HepG2 (cell line): ENCODE measurements around the gene PDSS2. TPM values are rescaled to one million over a fixed set of nuclear protein-coding genes. Genes with fewer than 3 reads are reported as not detected.

Experiments used
- ADNP ChIP-seq: sonication (generic); formaldehyde crosslinking; IDR thresholded peaks from 2 replicates; pipeline ENCODE4 v1.4.0; 2020; ENCODE audit warnings: missing genetic modification reagents
- FOSL1 ChIP-seq: sonication (generic); formaldehyde crosslinking; IDR thresholded peaks from 2 replicates; pipeline ENCODE4 v1.9.0; 2021; ENCODE audit warnings: missing genetic modification reagents, borderline replicate concordance
- GFI1 ChIP-seq: sonication (generic); formaldehyde crosslinking; IDR thresholded peaks from 2 replicates; pipeline ENCODE4 v1.5.0; 2020; ENCODE audit warnings: missing genetic modification reagents, mild to moderate bottlenecking, borderline replicate concordance
- LCORL ChIP-seq, 2 experiments: fragments of 450-650 bp in 1 of 2; sonication (generic) in 1 of 2; formaldehyde crosslinking in 1 of 2; IDR thresholded peaks; 2 replicates each; pipeline versions ENCODE4 v1.5.0 to v1.6.1; 2017 to 2020; ENCODE audit warnings: antibody characterized with exemption in 1 of 2, missing genetic modification reagents in 1 of 2
- MIXL1 ChIP-seq: IDR thresholded peaks from 2 replicates; pipeline ENCODE4 v1.6.1; 2016
- RARA ChIP-seq: IDR thresholded peaks from 2 replicates; pipeline ENCODE4 v1.6.1; 2016; ENCODE audit warnings: missing genetic modification reagents, missing compliant biosample characterization
- SIN3A ChIP-seq: IDR thresholded peaks from 2 replicates; pipeline ENCODE4 v1.6.1; 2011; ENCODE audit warnings: low read depth, mild to moderate bottlenecking, control low read depth, low read length, borderline replicate concordance
- TBX2 ChIP-seq: sonication (generic); formaldehyde crosslinking; IDR thresholded peaks from 2 replicates; pipeline ENCODE4 v1.5.0; 2020; ENCODE audit warnings: missing genetic modification reagents, mild to moderate bottlenecking, borderline replicate concordance
- TFDP1 ChIP-seq: IDR thresholded peaks from 2 replicates; pipeline ENCODE4 v1.6.1; 2016; ENCODE audit warnings: missing compliant biosample characterization, missing genetic modification reagents, borderline replicate concordance
- THAP11 ChIP-seq: IDR thresholded peaks from 2 replicates; pipeline ENCODE4 v1.6.1; 2016; ENCODE audit warnings: missing biosample characterization, missing genetic modification reagents
- TP53 ChIP-seq: sonication (generic); formaldehyde crosslinking; conservative IDR thresholded peaks from 2 replicates; pipeline ENCODE4 v1.4.0; 2020; ENCODE audit warnings: missing genetic modification reagents
- ZFP82 ChIP-seq: sonication (generic); formaldehyde crosslinking; IDR thresholded peaks from 2 replicates; pipeline ENCODE4 v1.5.1; 2020; ENCODE audit warnings: mild to moderate bottlenecking, missing genetic modification reagents, borderline replicate concordance
- ZFX ChIP-seq: sonication (generic); formaldehyde crosslinking; IDR thresholded peaks from 2 replicates; pipeline ENCODE4 v1.4.0; 2020; ENCODE audit warnings: mild to moderate bottlenecking, low read depth, missing genetic modification reagents, moderate library complexity
- ZMYM2 ChIP-seq: sonication (generic); formaldehyde crosslinking; IDR thresholded peaks from 2 replicates; pipeline ENCODE4 v1.8.0; 2022; ENCODE audit warnings: mild to moderate bottlenecking, missing genetic modification reagents
- ZNF121 ChIP-seq: sonication (generic); formaldehyde crosslinking; IDR thresholded peaks from 2 replicates; pipeline ENCODE4 v1.5.0; 2020; ENCODE audit warnings: mild to moderate bottlenecking, missing genetic modification reagents
- ZNF232 ChIP-seq: sonication (generic); formaldehyde crosslinking; IDR thresholded peaks from 2 replicates; pipeline ENCODE4 v1.4.0; 2020; ENCODE audit warnings: missing genetic modification reagents, borderline replicate concordance
- ZNF275 ChIP-seq: sonication (generic); formaldehyde crosslinking; IDR thresholded peaks from 2 replicates; pipeline ENCODE4 v1.8.0; 2022; ENCODE audit warnings: missing genetic modification reagents, mild to moderate bottlenecking, inconsistent platforms, borderline replicate concordance
- ZNF44 ChIP-seq: sonication (generic); formaldehyde crosslinking; IDR thresholded peaks from 2 replicates; pipeline ENCODE4 v1.5.1; 2020; ENCODE audit warnings: mild to moderate bottlenecking, missing genetic modification reagents
- ZNF720 ChIP-seq: sonication (generic); formaldehyde crosslinking; IDR thresholded peaks from 2 replicates; pipeline ENCODE4 v1.4.0; 2020; ENCODE audit warnings: missing genetic modification reagents
- ZNF749 ChIP-seq: sonication (generic); formaldehyde crosslinking; IDR thresholded peaks from 2 replicates; pipeline ENCODE4 v1.8.0; 2022; ENCODE audit warnings: mild to moderate bottlenecking, missing genetic modification reagents, moderate library complexity, borderline replicate concordance
- polyA plus RNA-seq, 8 experiments: library from polyadenylated mRNA; depleted of rRNA in 3 of 8; stranded (reverse) in 7 of 8; unstranded in 1 of 8; fragments of >200 nt; fragmentation: Illumina TruSeq in 4 of 8; extraction: Trizol in 4 of 8; gene quantifications; 2 replicates each; pipeline versions ENCODE4 v1.2.1 to v1.2.3, GENCODE V29; 2011 to 2016; ENCODE audit warnings: low read depth in 4 of 8, missing spikeins in 1 of 8, mixed read lengths in 1 of 8; ENCODE audit not compliant: insufficient read depth in 1 of 8
- total RNA-seq, 5 experiments: library from RNA; depleted of rRNA; stranded (reverse); fragments of >200 nt; fragmentation: Illumina TruSeq; extraction: Trizol; gene quantifications; 2 replicates each; pipeline ENCODE4 v1.2.3, GENCODE V29; 2016; ENCODE audit warnings: low read depth in 1 of 5
- TF ChIP-seq, protein P1 (sequence below): sonication (generic); formaldehyde crosslinking; IDR thresholded peaks from 2 replicates; pipeline ENCODE4 v1.8.0; 2022; ENCODE audit warnings: missing genetic modification reagents, mild to moderate bottlenecking, moderate library complexity, borderline replicate concordance
- TF ChIP-seq, protein P2 (sequence below): sonication (generic); formaldehyde crosslinking; IDR thresholded peaks from 2 replicates; pipeline ENCODE4 v1.8.0; 2022; ENCODE audit warnings: mild to moderate bottlenecking, missing genetic modification reagents; ENCODE audit not compliant: insufficient replicate concordance

PDSS2 gene
- total and polyA plus RNA-seq, 2 of the 13 experiments (the other 11 are each of a cell fraction or from before 2014, with no cell fraction given): 16.2 to 17.0 TPM

DNA sequence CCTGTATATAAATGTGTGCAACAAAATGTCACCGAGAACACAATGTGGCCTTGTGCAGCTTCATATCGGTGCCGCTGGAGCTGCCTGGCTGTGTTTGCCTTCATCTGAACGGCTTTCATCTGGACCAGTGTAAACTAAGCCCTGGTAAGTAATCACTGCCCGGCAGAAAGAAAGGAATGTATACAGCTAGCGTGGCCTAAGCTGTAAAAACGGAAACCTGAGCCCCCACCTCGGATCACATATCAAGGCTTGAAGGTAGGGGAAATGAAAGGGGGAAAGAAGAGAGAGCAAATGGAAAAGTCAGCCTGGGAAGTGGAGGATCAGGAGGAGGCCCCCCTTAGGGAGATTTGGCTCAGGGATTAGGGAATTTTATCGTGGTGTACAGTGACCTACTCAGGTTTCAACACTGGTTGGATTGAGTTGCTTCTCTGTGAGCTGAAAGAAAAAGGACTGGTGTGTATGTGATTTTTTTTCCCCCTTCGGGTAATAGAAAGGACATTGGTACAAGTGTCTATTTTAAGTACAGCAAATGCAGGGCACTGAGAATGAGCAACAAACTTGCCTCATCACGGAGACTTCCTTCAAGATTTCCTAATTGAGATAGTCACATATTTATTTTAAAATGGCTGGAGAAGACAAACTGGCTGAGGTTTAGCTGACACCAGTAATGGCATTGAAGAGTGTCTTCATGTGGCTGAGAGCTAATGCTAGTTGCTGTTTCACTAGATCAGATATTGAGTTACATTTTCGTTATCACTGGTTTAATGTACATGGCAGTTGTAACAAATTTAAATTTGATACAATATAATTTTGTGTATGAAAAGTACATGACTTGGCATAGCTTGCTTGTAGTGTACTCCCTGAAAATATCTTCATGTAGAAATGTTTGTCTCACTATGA, 34.0 kb upstream of the PDSS2 start (continued):
- TF ChIP-seq TFDP1: no peak
- peak; percentile 53; the same call in 1 of the 2 replicates for TF ChIP-seq TP53 (CRISPR knock-in tag)
- TF ChIP-seq ZNF720 (CRISPR knock-in tag): no peak
- 0 out of 2 replicates have a peak, but pooled peaks have one; percentile 41 for TF ChIP-seq ZNF749 (CRISPR knock-in tag)
- TF ChIP-seq ZNF121: 0 out of 2 replicates have a peak, but pooled peaks have one; percentile 17
- TF ChIP-seq, protein P1, sequence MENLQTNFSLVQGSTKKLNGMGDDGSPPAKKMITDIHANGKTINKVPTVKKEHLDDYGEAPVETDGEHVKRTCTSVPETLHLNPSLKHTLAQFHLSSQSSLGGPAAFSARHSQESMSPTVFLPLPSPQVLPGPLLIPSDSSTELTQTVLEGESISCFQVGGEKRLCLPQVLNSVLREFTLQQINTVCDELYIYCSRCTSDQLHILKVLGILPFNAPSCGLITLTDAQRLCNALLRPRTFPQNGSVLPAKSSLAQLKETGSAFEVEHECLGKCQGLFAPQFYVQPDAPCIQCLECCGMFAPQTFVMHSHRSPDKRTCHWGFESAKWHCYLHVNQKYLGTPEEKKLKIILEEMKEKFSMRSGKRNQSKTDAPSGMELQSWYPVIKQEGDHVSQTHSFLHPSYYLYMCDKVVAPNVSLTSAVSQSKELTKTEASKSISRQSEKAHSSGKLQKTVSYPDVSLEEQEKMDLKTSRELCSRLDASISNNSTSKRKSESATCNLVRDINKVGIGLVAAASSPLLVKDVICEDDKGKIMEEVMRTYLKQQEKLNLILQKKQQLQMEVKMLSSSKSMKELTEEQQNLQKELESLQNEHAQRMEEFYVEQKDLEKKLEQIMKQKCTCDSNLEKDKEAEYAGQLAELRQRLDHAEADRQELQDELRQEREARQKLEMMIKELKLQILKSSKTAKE: peak; percentile 72; the same call in 1 of the 2 replicates
- TF ChIP-seq THAP11 (CRISPR knock-in tag): peak; percentile 54; the same call in 1 of the 2 replicates
- TF ChIP-seq, protein P2, sequence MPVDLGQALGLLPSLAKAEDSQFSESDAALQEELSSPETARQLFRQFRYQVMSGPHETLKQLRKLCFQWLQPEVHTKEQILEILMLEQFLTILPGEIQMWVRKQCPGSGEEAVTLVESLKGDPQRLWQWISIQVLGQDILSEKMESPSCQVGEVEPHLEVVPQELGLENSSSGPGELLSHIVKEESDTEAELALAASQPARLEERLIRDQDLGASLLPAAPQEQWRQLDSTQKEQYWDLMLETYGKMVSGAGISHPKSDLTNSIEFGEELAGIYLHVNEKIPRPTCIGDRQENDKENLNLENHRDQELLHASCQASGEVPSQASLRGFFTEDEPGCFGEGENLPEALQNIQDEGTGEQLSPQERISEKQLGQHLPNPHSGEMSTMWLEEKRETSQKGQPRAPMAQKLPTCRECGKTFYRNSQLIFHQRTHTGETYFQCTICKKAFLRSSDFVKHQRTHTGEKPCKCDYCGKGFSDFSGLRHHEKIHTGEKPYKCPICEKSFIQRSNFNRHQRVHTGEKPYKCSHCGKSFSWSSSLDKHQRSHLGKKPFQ (CRISPR knock-in tag): no peak
- 0 out of 2 replicates have a peak, but pooled peaks have one; percentile 9 for TF ChIP-seq LCORL (IDR thresholded peaks at IDR 0.05)
- TF ChIP-seq LCORL (CRISPR knock-in tag; IDR thresholded peaks at IDR 0.05): peak; percentile 71
- no peak for TF ChIP-seq FOSL1
- TF ChIP-seq MIXL1: peak; percentile 45; the same call in 1 of the 2 replicates
- TF ChIP-seq TBX2 (CRISPR knock-in tag): peak; percentile 97
- 0 out of 2 replicates have a peak, but pooled peaks have one; percentile 44 for TF ChIP-seq ZNF232
- TF ChIP-seq ZNF275: peak; percentile 59; the same call in 1 of the 2 replicates
- no peak for TF ChIP-seq ADNP (CRISPR knock-in tag)
- peak; percentile 68; the same call in 1 of the 2 replicates for TF ChIP-seq SIN3A
- TF ChIP-seq ZNF44 (CRISPR knock-in tag): 0 out of 2 replicates have a peak, but pooled peaks have one; percentile 41
- peak; percentile 72 for TF ChIP-seq RARA (CRISPR knock-in tag)
- TF ChIP-seq ZFP82 (CRISPR knock-in tag): no peak
- TF ChIP-seq ZFX (CRISPR knock-in tag): peak; percentile 69
- peak; percentile 99 for TF ChIP-seq GFI1 (CRISPR knock-in tag)
- TF ChIP-seq ZMYM2 (CRISPR knock-in tag): 0 out of 2 replicates have a peak, but pooled peaks have one; percentile 33
